GM21717 (cell line): ENCODE results near the gene TAF11.
"Not testable (repeated sequence)": the region's sequence is repeated elsewhere in the genome, so short reads cannot be mapped to it uniquely, and the experiment has no call there.

Source experiments
- ATAC-seq: cut with Tn5 transposase; IDR thresholded peaks from one replicate; pipeline ENCODE4 v1.9.1; 2021; ENCODE audit warnings: mild to moderate bottlenecking, moderate library complexity; ENCODE audit not compliant: unreplicated experiment

TAF11 gene

GRCh38 chr6:34867484-34867883 lies 20.4 kb downstream of the TAF11 start:
- ATAC-seq = no peak

- no peak for ATAC-seq
Observed at GRCh38 chr6:34866509-34866908, 21.3 kb downstream of the TAF11 start.

GRCh38 chr6:34865107-34865506 lies 22.7 kb downstream of the TAF11 start:
- no peak for ATAC-seq

- no peak for ATAC-seq
Observed at GRCh38 chr6:34864007-34864406, 23.8 kb downstream of the TAF11 start.

- no peak for ATAC-seq
Observed at GRCh38 chr6:34860776-34861175, 27.1 kb downstream of the TAF11 start.

- ATAC-seq = no peak
Observed at GRCh38 chr6:34859951-34860350, 27.9 kb downstream of the TAF11 start.

- ATAC-seq = no peak
Observed at GRCh38 chr6:34858681-34859080, 29.2 kb downstream of the TAF11 start.

- ATAC-seq = no peak
Observed at GRCh38 chr6:34855463-34855862, 32.4 kb downstream of the TAF11 start.

GRCh38 chr6:34852406-34853085 lies 35.3 kb downstream of the TAF11 start:
- no peak for ATAC-seq

GRCh38 chr6:34851361-34851760 lies 36.5 kb downstream of the TAF11 start:
- no peak for ATAC-seq

GRCh38 chr6:34849066-34849465 lies 38.8 kb downstream of the TAF11 start:
- not testable (repeated sequence) for ATAC-seq

- ATAC-seq = no peak
Observed at GRCh38 chr6:34839666-34840352, 48.0 kb downstream of the TAF11 start.

- ATAC-seq = no peak
Observed at GRCh38 chr6:34837528-34837927, 50.3 kb downstream of the TAF11 start.

- no peak for ATAC-seq
Observed at GRCh38 chr6:34836451-34836850, 51.4 kb downstream of the TAF11 start.

GRCh38 chr6:34836008-34836407 lies 51.8 kb downstream of the TAF11 start:
- no peak for ATAC-seq

- ATAC-seq = no peak
Observed at GRCh38 chr6:34834789-34835518, 52.9 kb downstream of the TAF11 start.

- ATAC-seq = no peak
Observed at GRCh38 chr6:34832942-34833341, 54.9 kb downstream of the TAF11 start.

- no peak for ATAC-seq
Observed at GRCh38 chr6:34829137-34829536, 58.7 kb downstream of the TAF11 start.
